H9 (cell line): ENCODE results near the gene SPINK2. TPM values are rescaled to one million over a fixed set of nuclear protein-coding genes. Genes with fewer than 3 reads are reported as not detected.

Experiments
- DNase-seq: peaks from one replicate; pipeline ENCODE4 v3.0.0-alpha.2; 2017
- H2AFZ ChIP-seq: one replicate; pipeline ENCODE4 v1.6.1; 2013; ENCODE audit warnings: mild to moderate bottlenecking, low read length, control low read depth, moderate library complexity
- H2AK5ac ChIP-seq: 2 replicates; pipeline ENCODE4 v1.6.1; 2013; ENCODE audit warnings: low read length, control low read depth, mixed read lengths; ENCODE audit not compliant: insufficient read length
- H2BK120ac ChIP-seq: one replicate; pipeline ENCODE4 v1.6.1; 2013; ENCODE audit warnings: low read depth, mild to moderate bottlenecking, low read length, control low read depth, inconsistent platforms; ENCODE audit not compliant: poor library complexity, severe bottlenecking
- H2BK12ac ChIP-seq: 2 replicates; pipeline ENCODE4 v1.6.1; 2013; ENCODE audit warnings: low read length, control low read depth, mixed read lengths, low read depth; ENCODE audit not compliant: insufficient read length
- H2BK15ac ChIP-seq: 2 replicates; pipeline ENCODE4 v1.6.1; 2013; ENCODE audit warnings: low read depth, low read length, control low read depth
- H2BK20ac ChIP-seq: one replicate; pipeline ENCODE4 v1.6.1; 2013; ENCODE audit warnings: low read depth, mild to moderate bottlenecking, low read length, control low read depth, inconsistent platforms; ENCODE audit not compliant: poor library complexity, severe bottlenecking
- H2BK5ac ChIP-seq: 2 replicates; pipeline ENCODE4 v1.6.1; 2013; ENCODE audit warnings: low read length, control low read depth, mixed read lengths; ENCODE audit not compliant: insufficient read length
- H3K14ac ChIP-seq: 2 replicates; pipeline ENCODE4 v1.6.1; 2013; ENCODE audit warnings: low read length, control low read depth; ENCODE audit not compliant: insufficient read depth
- H3K18ac ChIP-seq: 2 replicates; pipeline ENCODE4 v1.6.1; 2013; ENCODE audit warnings: low read depth, mild to moderate bottlenecking, mixed read lengths, low read length, control low read depth; ENCODE audit not compliant: insufficient read length
- H3K23ac ChIP-seq: 2 replicates; pipeline ENCODE4 v1.6.1; 2013; ENCODE audit warnings: low read length, control low read depth, mixed read lengths, low read depth; ENCODE audit not compliant: insufficient read length
- H3K23me2 ChIP-seq: 2 replicates; pipeline ENCODE4 v1.6.1; 2013; ENCODE audit warnings: low read depth, mild to moderate bottlenecking, mixed read lengths, low read length, control low read depth; ENCODE audit not compliant: insufficient read length, poor library complexity, severe bottlenecking
- H3K27ac ChIP-seq: 2 replicates; pipeline ENCODE4 v1.5.1; 2013; ENCODE audit warnings: low read length, control low read depth, mixed read lengths, low read depth; ENCODE audit not compliant: insufficient read length
- H3K27me3 ChIP-seq: 2 replicates; pipeline ENCODE4 v1.6.1; 2013; ENCODE audit warnings: low read length, control low read depth, inconsistent platforms; ENCODE audit not compliant: insufficient read depth
- H3K4ac ChIP-seq: 2 replicates; pipeline ENCODE4 v1.6.1; 2013; ENCODE audit warnings: low read depth, mild to moderate bottlenecking, control low read depth, inconsistent platforms, low read length, moderate library complexity
- H3K4me1 ChIP-seq: 2 replicates; pipeline ENCODE4 v1.6.1; 2013; ENCODE audit warnings: low read length, control low read depth, inconsistent platforms; ENCODE audit not compliant: insufficient read depth
- H3K4me2 ChIP-seq: 2 replicates; pipeline ENCODE4 v1.6.1; 2013; ENCODE audit warnings: low read length, control low read depth, mixed read lengths; ENCODE audit not compliant: insufficient read length, insufficient read depth
- H3K56ac ChIP-seq: 2 replicates; pipeline ENCODE4 v1.6.1; 2013; ENCODE audit warnings: low read depth, mild to moderate bottlenecking, mixed read lengths, low read length, control low read depth; ENCODE audit not compliant: insufficient read length
- H3K79me1 ChIP-seq: 2 replicates; pipeline ENCODE4 v1.6.1; 2013; ENCODE audit warnings: low read depth, mild to moderate bottlenecking, moderate library complexity, low read length, control low read depth, inconsistent platforms; ENCODE audit not compliant: insufficient read depth, poor library complexity, severe bottlenecking
- H3K79me2 ChIP-seq: 2 replicates; pipeline ENCODE4 v1.6.1; 2013; ENCODE audit warnings: low read length, control low read depth, inconsistent platforms; ENCODE audit not compliant: insufficient read depth
- H3K9ac ChIP-seq: 2 replicates; pipeline ENCODE4 v1.6.1; 2013; ENCODE audit warnings: low read length, control low read depth, mixed read lengths; ENCODE audit not compliant: insufficient read length; ENCODE audit errors: extremely low read depth
- H3K9me3 ChIP-seq: one replicate; pipeline ENCODE4 v1.6.1; 2013; ENCODE audit warnings: low read depth, low read length, inconsistent platforms; ENCODE audit not compliant: control insufficient read depth
- H3T11ph ChIP-seq: one replicate; pipeline ENCODE4 v1.6.1; 2013; ENCODE audit warnings: mild to moderate bottlenecking, low read length, control low read depth, inconsistent platforms
- H4K20me1 ChIP-seq: one replicate; pipeline ENCODE4 v1.6.1; 2013; ENCODE audit not compliant: control insufficient read depth, insufficient read length, insufficient read depth
- H4K5ac ChIP-seq: 2 replicates; pipeline ENCODE4 v1.6.1; 2013; ENCODE audit warnings: low read depth, mild to moderate bottlenecking, mixed read lengths, low read length, control low read depth; ENCODE audit not compliant: insufficient read length
- H4K8ac ChIP-seq: replicated peaks from 2 replicates; pipeline ENCODE4 v1.6.1; 2013; ENCODE audit warnings: low read length, control low read depth, mixed read lengths, low read depth; ENCODE audit not compliant: insufficient read length
- H4K91ac ChIP-seq: 2 replicates; pipeline ENCODE4 v1.6.1; 2013; ENCODE audit warnings: low read depth, mild to moderate bottlenecking, moderate library complexity, mixed read lengths, low read length, control low read depth; ENCODE audit not compliant: insufficient read length
- H3K27ac Mint-ChIP-seq, 3 experiments: 2 replicates in 2 of 3; 3 replicates in 1 of 3; pipeline ENCODE4 v1.8.0; 2020 to 2021; ENCODE audit warnings: mixed read lengths in 3 of 3, mild to moderate bottlenecking in 1 of 3, moderate library complexity in 1 of 3
- H3K27me3 Mint-ChIP-seq: 2 replicates; pipeline ENCODE4 v1.8.0; 2021; ENCODE audit warnings: low read depth, mild to moderate bottlenecking, moderate library complexity, mixed read lengths
- H3K36me3 Mint-ChIP-seq, 3 experiments: 2 replicates in 2 of 3; 3 replicates in 1 of 3; pipeline ENCODE4 v1.8.0; 2020 to 2021; ENCODE audit warnings: low read depth in 3 of 3, mixed read lengths in 3 of 3; ENCODE audit not compliant: insufficient read depth in 1 of 3
- H3K4me1 Mint-ChIP-seq, 2 experiments: 2 replicates each; pipeline ENCODE4 v1.8.0; 2020; ENCODE audit warnings: mixed read lengths in 2 of 2
- H3K4me3 Mint-ChIP-seq, 2 experiments: 2 replicates in 1 of 2; 3 replicates in 1 of 2; pipeline ENCODE4 v1.8.0; 2020 to 2021; ENCODE audit warnings: mild to moderate bottlenecking in 2 of 2, mixed read lengths in 2 of 2, moderate library complexity in 1 of 2
- H3K9me3 Mint-ChIP-seq, 2 experiments: 2 replicates in 1 of 2; 3 replicates in 1 of 2; pipeline ENCODE4 v1.8.0; 2020; ENCODE audit warnings: mild to moderate bottlenecking in 2 of 2, mixed read lengths in 2 of 2, moderate library complexity in 1 of 2
- WGBS: extraction: QIAGEN DNeasy Blood & Tissue Kit; methylation state at CpG from one replicate; pipeline ENCODE4 v1.1.7; 2013; ENCODE audit warnings: missing lambda C conversion rate, low lambda C conversion rate, mixed read lengths; ENCODE audit not compliant: insufficient read length; ENCODE audit errors: extremely low coverage; 5-methylcytosine and 5-hydroxymethylcytosine counted together
- total RNA-seq: library from RNA; stranded (reverse); gene quantifications from 2 replicates; pipeline ENCODE4 v1.2.1, GENCODE V29; 2021
- TF ChIP-seq, protein P1 (sequence below): fragments of 200-600 bp; sonication (generic); conservative IDR thresholded peaks from 3 replicates; pipeline ENCODE4 v1.8.0; 2021; ENCODE audit warnings: antibody characterized with exemption, mild to moderate bottlenecking

The SPINK2 gene
- total RNA-seq, 1 experiment from 2014 or later = 0.44 TPM

DNA sequence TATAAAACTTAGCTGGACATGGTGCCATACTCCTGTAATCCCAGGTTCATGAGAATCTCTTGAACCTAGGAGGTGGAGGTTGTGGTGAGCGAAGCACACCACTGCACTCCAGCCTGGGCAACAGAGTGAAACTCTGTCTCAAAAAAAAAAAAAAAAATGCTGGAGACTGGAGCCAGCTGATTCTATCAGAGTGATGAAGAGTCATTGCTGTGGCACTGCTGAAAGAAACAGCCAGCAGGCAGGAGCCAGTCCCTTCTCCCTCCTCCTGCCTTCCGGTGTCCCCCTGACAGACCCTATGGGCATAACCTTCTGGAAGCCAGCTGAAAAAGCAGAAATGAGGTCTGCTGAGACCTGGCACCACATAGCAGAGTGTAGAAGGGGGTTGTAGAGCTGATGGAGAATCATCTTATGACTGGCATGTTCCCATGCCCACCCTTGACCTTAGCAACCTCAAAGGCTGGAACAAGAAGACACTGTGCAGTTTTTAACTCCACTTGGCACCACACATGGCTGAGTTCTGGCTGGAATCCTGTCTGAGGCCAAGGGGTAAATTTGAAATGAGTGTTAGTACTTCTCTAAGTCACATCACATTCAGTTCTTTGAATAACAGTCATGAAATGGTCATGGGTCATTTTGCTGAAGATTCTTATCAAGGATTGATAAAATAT lies 2.6 kb upstream of the SPINK2 start:
- Histone ChIP-seq H2AK5ac (no peak overlapping the region), H3K79me2 (no peaks in the 10 kb centered on the region), H3K9ac (no peak overlapping the region), H4K8ac (no peak overlapping the region), H2BK15ac (no peak overlapping the region), H3K23ac (no peak overlapping the region), H3K56ac (no peak overlapping the region), H2AFZ (no peak overlapping the region), H3K27me3 (peaks cover 11% of the 10 kb centered on the region; the same call in 1 of the 2 replicates), H3K18ac (no peak overlapping the region), H3K4me1 (no peaks in the 10 kb centered on the region), H3K4ac (no peak overlapping the region), H3K79me1 (no peaks in the 10 kb centered on the region), H2BK12ac (no peak overlapping the region), H4K91ac (no peak overlapping the region), H4K5ac (no peak overlapping the region), H2BK5ac (no peak overlapping the region), H2BK20ac (no peak overlapping the region), H3K23me2 (peaks cover 5% of the 10 kb centered on the region), H2BK120ac (no peak overlapping the region), H3K14ac (no peak overlapping the region), H4K20me1 (no peaks in the 10 kb centered on the region), H3T11ph (no peak overlapping the region), H3K27ac (no peak overlapping the region), H3K4me2 (no peak overlapping the region), H3K9me3 (no peaks in the 10 kb centered on the region)
- Mint-ChIP-seq H3K4me3 (no peak overlapping the region), H3K27ac (no peak overlapping the region), H3K36me3 (no peaks in the 10 kb centered on the region), H3K4me1 (peaks cover 7% of the 10 kb centered on the region in 2 experiments), H3K27me3 (peaks cover 70% of the 10 kb centered on the region), H3K9me3 (peaks cover 3 to 7% of the 10 kb centered on the region in 2 experiments; a peak in 3 of 5 replicates)
- TF ChIP-seq, protein P1, sequence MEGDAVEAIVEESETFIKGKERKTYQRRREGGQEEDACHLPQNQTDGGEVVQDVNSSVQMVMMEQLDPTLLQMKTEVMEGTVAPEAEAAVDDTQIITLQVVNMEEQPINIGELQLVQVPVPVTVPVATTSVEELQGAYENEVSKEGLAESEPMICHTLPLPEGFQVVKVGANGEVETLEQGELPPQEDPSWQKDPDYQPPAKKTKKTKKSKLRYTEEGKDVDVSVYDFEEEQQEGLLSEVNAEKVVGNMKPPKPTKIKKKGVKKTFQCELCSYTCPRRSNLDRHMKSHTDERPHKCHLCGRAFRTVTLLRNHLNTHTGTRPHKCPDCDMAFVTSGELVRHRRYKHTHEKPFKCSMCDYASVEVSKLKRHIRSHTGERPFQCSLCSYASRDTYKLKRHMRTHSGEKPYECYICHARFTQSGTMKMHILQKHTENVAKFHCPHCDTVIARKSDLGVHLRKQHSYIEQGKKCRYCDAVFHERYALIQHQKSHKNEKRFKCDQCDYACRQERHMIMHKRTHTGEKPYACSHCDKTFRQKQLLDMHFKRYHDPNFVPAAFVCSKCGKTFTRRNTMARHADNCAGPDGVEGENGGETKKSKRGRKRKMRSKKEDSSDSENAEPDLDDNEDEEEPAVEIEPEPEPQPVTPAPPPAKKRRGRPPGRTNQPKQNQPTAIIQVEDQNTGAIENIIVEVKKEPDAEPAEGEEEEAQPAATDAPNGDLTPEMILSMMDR = no peak
- DNase-seq = no peak
- no CpG with 5 or more reads among the region's 2 CpGs for WGBS
